Measurements from ENCODE around the gene RTN4R.

RTN4R gene

GRCh38 chr22:20194681-20195593 is 73.2 kb downstream of the RTN4R start:
- no peak for DNase-seq

- DNase-seq: no peak
Measured at GRCh38 chr22:20193761-20194494, 74.2 kb downstream of the RTN4R start.

GRCh38 chr22:20192972-20193760 is 75.0 kb downstream of the RTN4R start:
- DNase-seq: no peak

- no peak for DNase-seq
Measured at GRCh38 chr22:20192293-20192971, 75.7 kb downstream of the RTN4R start.

GRCh38 chr22:20191803-20192202 is 76.3 kb downstream of the RTN4R start:
- no peak for DNase-seq
